Measurements from ENCODE around the gene CSPG4. TPM values are rescaled to one million over a fixed set of nuclear protein-coding genes. Genes with fewer than 3 reads are reported as not detected.

Gene CSPG4
- total and polyA plus RNA-seq, 9 of the 15 experiments (the other 6 are each of a cell fraction or from before 2014, with no cell fraction given): under 0.01 to 0.07 (median 0.04) TPM; not detected in 5

DNA sequence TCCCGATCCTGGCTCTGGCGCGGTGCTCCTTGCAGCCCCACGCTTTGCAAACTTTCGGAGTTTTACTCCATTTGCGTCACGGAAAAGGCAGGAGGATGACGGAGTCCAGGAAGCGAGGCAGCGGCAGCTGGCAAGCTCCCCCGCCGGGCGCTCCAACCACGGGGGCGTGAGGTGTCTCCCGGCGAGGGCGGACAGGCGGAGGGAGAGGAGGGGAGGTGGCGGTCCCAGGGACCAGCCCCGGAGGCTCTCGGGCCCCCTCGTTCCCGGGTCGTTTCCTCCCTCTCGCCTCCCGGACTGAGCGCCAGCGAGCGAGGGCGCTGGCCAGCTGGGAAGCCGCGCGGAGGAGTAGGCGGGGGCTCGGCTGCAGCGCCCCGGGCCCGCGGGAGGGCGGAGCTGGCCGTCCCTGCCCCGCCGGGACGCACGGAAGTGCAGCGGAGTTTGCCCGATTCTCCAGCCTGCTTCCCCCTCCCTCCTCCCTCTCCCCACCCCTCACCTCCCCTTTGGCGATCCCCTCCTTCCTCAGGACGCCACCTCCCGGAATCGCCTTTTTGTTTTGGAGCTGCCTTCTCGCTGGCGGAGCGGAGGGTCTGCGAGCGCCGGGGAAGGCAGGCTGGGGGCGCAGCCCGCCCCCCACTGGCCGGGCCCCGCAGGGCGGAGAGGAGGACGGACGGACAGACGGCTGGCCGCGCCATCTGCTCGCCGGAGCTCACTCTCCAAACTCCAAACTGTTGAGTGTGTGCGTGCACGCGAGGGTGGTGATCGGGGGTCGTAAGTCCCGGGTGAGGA lies 65.1 kb downstream of the CSPG4 start, which contains the start of gene SNX33 (continued):
- TF ChIP-seq ZNF263 (CRISPR knock-in tag; IDR thresholded peaks at IDR 0.05; ENCODE audit: borderline replicate concordance): peak; percentile 90
- no peak for TF ChIP-seq RBM34 (IDR thresholded peaks at IDR 0.05; ENCODE audit: borderline replicate concordance, insufficient read depth, low read length)
- TF ChIP-seq, protein P1, sequence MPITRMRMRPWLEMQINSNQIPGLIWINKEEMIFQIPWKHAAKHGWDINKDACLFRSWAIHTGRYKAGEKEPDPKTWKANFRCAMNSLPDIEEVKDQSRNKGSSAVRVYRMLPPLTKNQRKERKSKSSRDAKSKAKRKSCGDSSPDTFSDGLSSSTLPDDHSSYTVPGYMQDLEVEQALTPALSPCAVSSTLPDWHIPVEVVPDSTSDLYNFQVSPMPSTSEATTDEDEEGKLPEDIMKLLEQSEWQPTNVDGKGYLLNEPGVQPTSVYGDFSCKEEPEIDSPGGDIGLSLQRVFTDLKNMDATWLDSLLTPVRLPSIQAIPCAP (CRISPR knock-in tag; IDR thresholded peaks at IDR 0.05; ENCODE audit: borderline replicate concordance): no peak
- peak; percentile 94 for TF ChIP-seq EGR1 (conservative IDR thresholded peaks at IDR 0.05)
- TF ChIP-seq, protein P2, sequence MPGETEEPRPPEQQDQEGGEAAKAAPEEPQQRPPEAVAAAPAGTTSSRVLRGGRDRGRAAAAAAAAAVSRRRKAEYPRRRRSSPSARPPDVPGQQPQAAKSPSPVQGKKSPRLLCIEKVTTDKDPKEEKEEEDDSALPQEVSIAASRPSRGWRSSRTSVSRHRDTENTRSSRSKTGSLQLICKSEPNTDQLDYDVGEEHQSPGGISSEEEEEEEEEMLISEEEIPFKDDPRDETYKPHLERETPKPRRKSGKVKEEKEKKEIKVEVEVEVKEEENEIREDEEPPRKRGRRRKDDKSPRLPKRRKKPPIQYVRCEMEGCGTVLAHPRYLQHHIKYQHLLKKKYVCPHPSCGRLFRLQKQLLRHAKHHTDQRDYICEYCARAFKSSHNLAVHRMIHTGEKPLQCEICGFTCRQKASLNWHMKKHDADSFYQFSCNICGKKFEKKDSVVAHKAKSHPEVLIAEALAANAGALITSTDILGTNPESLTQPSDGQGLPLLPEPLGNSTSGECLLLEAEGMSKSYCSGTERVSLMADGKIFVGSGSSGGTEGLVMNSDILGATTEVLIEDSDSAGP (CRISPR knock-in tag; IDR thresholded peaks at IDR 0.05): no peak
- TF ChIP-seq, protein P3, sequence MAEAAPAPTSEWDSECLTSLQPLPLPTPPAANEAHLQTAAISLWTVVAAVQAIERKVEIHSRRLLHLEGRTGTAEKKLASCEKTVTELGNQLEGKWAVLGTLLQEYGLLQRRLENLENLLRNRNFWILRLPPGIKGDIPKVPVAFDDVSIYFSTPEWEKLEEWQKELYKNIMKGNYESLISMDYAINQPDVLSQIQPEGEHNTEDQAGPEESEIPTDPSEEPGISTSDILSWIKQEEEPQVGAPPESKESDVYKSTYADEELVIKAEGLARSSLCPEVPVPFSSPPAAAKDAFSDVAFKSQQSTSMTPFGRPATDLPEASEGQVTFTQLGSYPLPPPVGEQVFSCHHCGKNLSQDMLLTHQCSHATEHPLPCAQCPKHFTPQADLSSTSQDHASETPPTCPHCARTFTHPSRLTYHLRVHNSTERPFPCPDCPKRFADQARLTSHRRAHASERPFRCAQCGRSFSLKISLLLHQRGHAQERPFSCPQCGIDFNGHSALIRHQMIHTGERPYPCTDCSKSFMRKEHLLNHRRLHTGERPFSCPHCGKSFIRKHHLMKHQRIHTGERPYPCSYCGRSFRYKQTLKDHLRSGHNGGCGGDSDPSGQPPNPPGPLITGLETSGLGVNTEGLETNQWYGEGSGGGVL (CRISPR knock-in tag; IDR thresholded peaks at IDR 0.05): no peak
- TF ChIP-seq, protein P4, sequence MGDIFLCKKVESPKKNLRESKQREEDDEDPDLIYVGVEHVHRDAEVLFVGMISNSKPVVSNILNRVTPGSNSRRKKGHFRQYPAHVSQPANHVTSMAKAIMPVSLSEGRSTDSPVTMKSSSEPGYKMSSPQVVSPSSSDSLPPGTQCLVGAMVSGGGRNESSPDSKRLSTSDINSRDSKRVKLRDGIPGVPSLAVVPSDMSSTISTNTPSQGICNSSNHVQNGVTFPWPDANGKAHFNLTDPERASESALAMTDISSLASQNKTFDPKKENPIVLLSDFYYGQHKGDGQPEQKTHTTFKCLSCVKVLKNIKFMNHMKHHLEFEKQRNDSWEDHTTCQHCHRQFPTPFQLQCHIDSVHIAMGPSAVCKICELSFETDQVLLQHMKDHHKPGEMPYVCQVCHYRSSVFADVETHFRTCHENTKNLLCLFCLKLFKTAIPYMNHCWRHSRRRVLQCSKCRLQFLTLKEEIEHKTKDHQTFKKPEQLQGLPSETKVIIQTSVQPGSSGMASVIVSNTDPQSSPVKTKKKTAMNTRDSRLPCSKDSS (IDR thresholded peaks at IDR 0.05; ENCODE audit: low read depth, partially characterized antibody): no peak
- no peak for TF ChIP-seq HSF4 (CRISPR knock-in tag; IDR thresholded peaks at IDR 0.05; ENCODE audit: borderline replicate concordance)
- TF ChIP-seq PYGO2 (tag; IDR thresholded peaks at IDR 0.05): no peak
- TF ChIP-seq MTA1 (IDR thresholded peaks at IDR 0.05; ENCODE audit: borderline replicate concordance): peak; percentile 38; the same call in 1 of the 2 replicates
- peak; percentile 17 for TF ChIP-seq ZFP36 (IDR thresholded peaks at IDR 0.05; ENCODE audit: low read depth, low read length, partially characterized antibody)
- TF ChIP-seq SLC30A9 (CRISPR knock-in tag; IDR thresholded peaks at IDR 0.05): no peak
- no peak for TF ChIP-seq E2F3 (CRISPR knock-in tag; IDR thresholded peaks at IDR 0.05)
- no peak for TF ChIP-seq PCBP2 (IDR thresholded peaks at IDR 0.05; ENCODE audit: low read depth, low read length, poor library complexity, severe bottlenecking)
- TF ChIP-seq KLF10 (CRISPR knock-in tag; IDR thresholded peaks at IDR 0.05): no peak
- no peak for TF ChIP-seq KAT8 (IDR thresholded peaks at IDR 0.05; ENCODE audit: low read depth)
- no peak for TF ChIP-seq RFX1 (IDR thresholded peaks at IDR 0.05)
- TF ChIP-seq, protein P5, sequence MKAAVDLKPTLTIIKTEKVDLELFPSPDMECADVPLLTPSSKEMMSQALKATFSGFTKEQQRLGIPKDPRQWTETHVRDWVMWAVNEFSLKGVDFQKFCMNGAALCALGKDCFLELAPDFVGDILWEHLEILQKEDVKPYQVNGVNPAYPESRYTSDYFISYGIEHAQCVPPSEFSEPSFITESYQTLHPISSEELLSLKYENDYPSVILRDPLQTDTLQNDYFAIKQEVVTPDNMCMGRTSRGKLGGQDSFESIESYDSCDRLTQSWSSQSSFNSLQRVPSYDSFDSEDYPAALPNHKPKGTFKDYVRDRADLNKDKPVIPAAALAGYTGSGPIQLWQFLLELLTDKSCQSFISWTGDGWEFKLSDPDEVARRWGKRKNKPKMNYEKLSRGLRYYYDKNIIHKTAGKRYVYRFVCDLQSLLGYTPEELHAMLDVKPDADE (conservative IDR thresholded peaks at IDR 0.05; ENCODE audit: control insufficient read depth, low read depth, low read length): no peak; the same call in 1 of the 2 replicates
- no peak for TF ChIP-seq CHCHD3 (CRISPR knock-in tag; IDR thresholded peaks at IDR 0.05)
- TF ChIP-seq ZNF668 (CRISPR knock-in tag; IDR thresholded peaks at IDR 0.05): no peak
- TF ChIP-seq BDP1 (IDR thresholded peaks at IDR 0.05; ENCODE audit: insufficient read depth, insufficient read length): no peak
